OCI-LY7 (cell line): ENCODE data around the gene ADGRF1.

Experiments used
- EZH2phosphoT487 ChIP-seq: fragments of 200-600 bp; sonication (generic); IDR thresholded peaks from 2 replicates; pipeline ENCODE4 v1.6.1; 2018; ENCODE audit warnings: low read depth, borderline replicate concordance, mild to moderate bottlenecking, mixed run types, antibody characterized with exemption, low read length, moderate library complexity, mixed read lengths
- TF ChIP-seq, protein P1 (sequence below): fragments of 200-600 bp; sonication (generic); conservative IDR thresholded peaks from 2 replicates; pipeline ENCODE4 v1.5.1; 2014; ENCODE audit warnings: mild to moderate bottlenecking, antibody characterized with exemption, low read length, moderate library complexity, mixed read lengths

DNA sequence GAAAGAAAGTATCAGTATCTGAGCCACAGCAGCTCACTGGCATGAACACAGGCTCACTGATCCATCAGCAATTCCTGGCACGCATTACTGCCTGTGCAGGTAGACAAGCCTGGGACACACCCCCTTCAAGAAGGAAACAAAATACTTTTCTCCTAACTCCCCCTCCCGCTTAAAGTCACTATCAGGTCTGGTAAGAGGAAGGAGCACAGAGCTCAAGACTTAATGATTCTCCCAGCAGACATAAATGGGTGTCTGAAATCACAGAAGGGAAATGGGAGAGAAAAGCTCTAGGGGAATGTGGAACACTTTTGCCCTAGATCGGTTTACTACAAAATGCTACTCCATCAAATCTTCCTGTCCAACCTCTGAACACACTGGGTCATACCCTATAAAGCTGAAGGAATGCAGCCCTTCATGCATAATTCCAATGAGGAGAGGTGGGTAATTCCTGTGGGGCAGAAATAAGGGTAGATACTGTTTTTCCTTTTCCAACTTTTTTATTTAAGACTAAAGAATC is at the start of gene ADGRF1:
- TF ChIP-seq, protein P1, sequence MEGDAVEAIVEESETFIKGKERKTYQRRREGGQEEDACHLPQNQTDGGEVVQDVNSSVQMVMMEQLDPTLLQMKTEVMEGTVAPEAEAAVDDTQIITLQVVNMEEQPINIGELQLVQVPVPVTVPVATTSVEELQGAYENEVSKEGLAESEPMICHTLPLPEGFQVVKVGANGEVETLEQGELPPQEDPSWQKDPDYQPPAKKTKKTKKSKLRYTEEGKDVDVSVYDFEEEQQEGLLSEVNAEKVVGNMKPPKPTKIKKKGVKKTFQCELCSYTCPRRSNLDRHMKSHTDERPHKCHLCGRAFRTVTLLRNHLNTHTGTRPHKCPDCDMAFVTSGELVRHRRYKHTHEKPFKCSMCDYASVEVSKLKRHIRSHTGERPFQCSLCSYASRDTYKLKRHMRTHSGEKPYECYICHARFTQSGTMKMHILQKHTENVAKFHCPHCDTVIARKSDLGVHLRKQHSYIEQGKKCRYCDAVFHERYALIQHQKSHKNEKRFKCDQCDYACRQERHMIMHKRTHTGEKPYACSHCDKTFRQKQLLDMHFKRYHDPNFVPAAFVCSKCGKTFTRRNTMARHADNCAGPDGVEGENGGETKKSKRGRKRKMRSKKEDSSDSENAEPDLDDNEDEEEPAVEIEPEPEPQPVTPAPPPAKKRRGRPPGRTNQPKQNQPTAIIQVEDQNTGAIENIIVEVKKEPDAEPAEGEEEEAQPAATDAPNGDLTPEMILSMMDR, result no peak
- no peak for TF ChIP-seq EZH2phosphoT487
